Endodermal cell (in vitro differentiated cells): ENCODE measurements around the gene SSR3. TPM values are rescaled to one million over a fixed set of nuclear protein-coding genes. Genes with fewer than 3 reads are reported as not detected.

Source experiments
- DNase-seq: peaks from one replicate; pipeline ENCODE4 v3.0.0-alpha.2; 2017
- H3K27ac ChIP-seq: 2 replicates; pipeline ENCODE4 v1.5.1; 2013; ENCODE audit warnings: mild to moderate bottlenecking, low read depth, low read length, moderate library complexity
- H3K27me3 ChIP-seq: 2 replicates; pipeline ENCODE4 v1.6.1; 2013; ENCODE audit warnings: mild to moderate bottlenecking, low read length, moderate library complexity; ENCODE audit not compliant: insufficient read depth, control insufficient read depth, poor library complexity, severe bottlenecking
- H3K36me3 ChIP-seq: 2 replicates; pipeline ENCODE4 v1.7.0; 2013; ENCODE audit warnings: mild to moderate bottlenecking, low read length, moderate library complexity; ENCODE audit not compliant: control insufficient read depth, insufficient read depth
- H3K4me1 ChIP-seq: one replicate; pipeline ENCODE4 v1.7.0; 2013; ENCODE audit warnings: low read length; ENCODE audit not compliant: control insufficient read depth, insufficient read depth
- H3K4me3 ChIP-seq: 2 replicates; pipeline ENCODE4 v1.5.1; 2013; ENCODE audit warnings: mild to moderate bottlenecking, low read length, moderate library complexity
- H3K9ac ChIP-seq: 2 replicates; pipeline ENCODE4 v1.6.1; 2013; ENCODE audit warnings: mild to moderate bottlenecking, low read length, moderate library complexity; ENCODE audit not compliant: poor library complexity, severe bottlenecking; ENCODE audit errors: extremely low read depth
- H3K9me3 ChIP-seq: 2 replicates; pipeline ENCODE4 v1.6.1; 2013; ENCODE audit warnings: mild to moderate bottlenecking, low read length, moderate library complexity; ENCODE audit not compliant: control insufficient read depth
- H3K27ac Mint-ChIP-seq: 2 replicates; pipeline ENCODE4 v1.8.0; 2020; ENCODE audit warnings: mixed read lengths
- H3K27me3 Mint-ChIP-seq: 2 replicates; pipeline ENCODE4 v1.8.0; 2021; ENCODE audit warnings: mild to moderate bottlenecking, mixed read lengths; ENCODE audit not compliant: insufficient read depth
- H3K36me3 Mint-ChIP-seq: 2 replicates; pipeline ENCODE4 v1.8.0; 2020; ENCODE audit warnings: low read depth, mixed read lengths
- H3K4me1 Mint-ChIP-seq: 2 replicates; pipeline ENCODE4 v1.8.0; 2020; ENCODE audit warnings: mixed read lengths
- H3K4me3 Mint-ChIP-seq: 2 replicates; pipeline ENCODE4 v1.8.0; 2020; ENCODE audit warnings: mild to moderate bottlenecking, moderate library complexity, mixed read lengths
- H3K9me3 Mint-ChIP-seq: 2 replicates; pipeline ENCODE4 v1.8.0; 2020; ENCODE audit warnings: mild to moderate bottlenecking, mixed read lengths
- WGBS, 2 experiments: methylation state at CpG; one replicate each; pipeline versions ENCODE4 v1.1.5 to v1.1.7; 2013; ENCODE audit warnings: missing lambda C conversion rate in 2 of 2, mixed read lengths in 1 of 2; ENCODE audit not compliant: insufficient coverage in 1 of 2, insufficient read length in 1 of 2; 5-methylcytosine and 5-hydroxymethylcytosine counted together
- total RNA-seq, 2 donors: library from RNA; stranded (reverse); fragmentation: NEBNext Ultra II Directional in 1 of 2; extraction: Animal tissue kit (Norgen Biotek cat#: 25700) in 1 of 2; gene quantifications; 2 replicates in 1 of 2; 3 replicates in 1 of 2; pipeline ENCODE4 v1.2.1, GENCODE V29; 2021
- TF ChIP-seq, protein P1 (sequence below): fragments of 200-600 bp; sonication (generic); conservative IDR thresholded peaks from 2 replicates; pipeline ENCODE4 v1.5.0; 2021; ENCODE audit warnings: antibody characterized with exemption, mild to moderate bottlenecking

SSR3 gene
- total RNA-seq, 2 donors from 2014 or later, result 187 to 200 TPM

DNA sequence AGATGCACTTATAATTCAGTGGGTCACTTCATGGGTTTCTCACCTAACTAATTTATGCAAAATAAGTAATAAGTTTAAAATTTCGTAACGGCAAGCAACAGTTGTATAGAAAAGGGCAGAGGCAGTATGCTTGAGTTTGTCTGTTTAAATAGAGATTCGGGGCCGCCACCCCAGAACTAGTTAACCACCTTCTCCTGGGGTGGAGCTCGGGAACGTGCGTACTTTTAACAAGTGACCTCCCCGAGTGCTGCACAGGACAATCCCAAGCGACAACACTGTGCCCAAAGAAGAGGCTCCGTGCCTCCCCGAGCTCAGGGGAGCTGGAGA lies 439 bp downstream of the SSR3 start:
- whole genome bisulfite sequencing, 2 experiments, result 0% methylated on average over 3 to 11 of the region's 11 CpGs
- Histone ChIP-seq H3K27me3 (no peaks in the 10 kb centered on the region), H3K9ac (peak overlapping the region; percentile 93), H3K9me3 (no peaks in the 10 kb centered on the region), H3K4me1 (no peaks in the 10 kb centered on the region), H3K27ac (peak overlapping the region; percentile 86), H3K4me3 (peak overlapping the region; percentile 88), H3K36me3 (peaks cover 38% of the 10 kb centered on the region)
- H3K36me3 Mint-ChIP-seq, result peaks cover 36% of the 10 kb centered on the region
- H3K27ac Mint-ChIP-seq, result peak overlapping the region; percentile 98
- H3K4me1 Mint-ChIP-seq, result peaks cover 9% of the 10 kb centered on the region
- TF ChIP-seq, protein P1, sequence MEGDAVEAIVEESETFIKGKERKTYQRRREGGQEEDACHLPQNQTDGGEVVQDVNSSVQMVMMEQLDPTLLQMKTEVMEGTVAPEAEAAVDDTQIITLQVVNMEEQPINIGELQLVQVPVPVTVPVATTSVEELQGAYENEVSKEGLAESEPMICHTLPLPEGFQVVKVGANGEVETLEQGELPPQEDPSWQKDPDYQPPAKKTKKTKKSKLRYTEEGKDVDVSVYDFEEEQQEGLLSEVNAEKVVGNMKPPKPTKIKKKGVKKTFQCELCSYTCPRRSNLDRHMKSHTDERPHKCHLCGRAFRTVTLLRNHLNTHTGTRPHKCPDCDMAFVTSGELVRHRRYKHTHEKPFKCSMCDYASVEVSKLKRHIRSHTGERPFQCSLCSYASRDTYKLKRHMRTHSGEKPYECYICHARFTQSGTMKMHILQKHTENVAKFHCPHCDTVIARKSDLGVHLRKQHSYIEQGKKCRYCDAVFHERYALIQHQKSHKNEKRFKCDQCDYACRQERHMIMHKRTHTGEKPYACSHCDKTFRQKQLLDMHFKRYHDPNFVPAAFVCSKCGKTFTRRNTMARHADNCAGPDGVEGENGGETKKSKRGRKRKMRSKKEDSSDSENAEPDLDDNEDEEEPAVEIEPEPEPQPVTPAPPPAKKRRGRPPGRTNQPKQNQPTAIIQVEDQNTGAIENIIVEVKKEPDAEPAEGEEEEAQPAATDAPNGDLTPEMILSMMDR, result no peak
- peak overlapping the region; percentile 95 for H3K4me3 Mint-ChIP-seq
- H3K27me3 Mint-ChIP-seq, result no peaks in the 10 kb centered on the region
- DNase-seq, result no peak
- no peaks in the 10 kb centered on the region for H3K9me3 Mint-ChIP-seq

DNA sequence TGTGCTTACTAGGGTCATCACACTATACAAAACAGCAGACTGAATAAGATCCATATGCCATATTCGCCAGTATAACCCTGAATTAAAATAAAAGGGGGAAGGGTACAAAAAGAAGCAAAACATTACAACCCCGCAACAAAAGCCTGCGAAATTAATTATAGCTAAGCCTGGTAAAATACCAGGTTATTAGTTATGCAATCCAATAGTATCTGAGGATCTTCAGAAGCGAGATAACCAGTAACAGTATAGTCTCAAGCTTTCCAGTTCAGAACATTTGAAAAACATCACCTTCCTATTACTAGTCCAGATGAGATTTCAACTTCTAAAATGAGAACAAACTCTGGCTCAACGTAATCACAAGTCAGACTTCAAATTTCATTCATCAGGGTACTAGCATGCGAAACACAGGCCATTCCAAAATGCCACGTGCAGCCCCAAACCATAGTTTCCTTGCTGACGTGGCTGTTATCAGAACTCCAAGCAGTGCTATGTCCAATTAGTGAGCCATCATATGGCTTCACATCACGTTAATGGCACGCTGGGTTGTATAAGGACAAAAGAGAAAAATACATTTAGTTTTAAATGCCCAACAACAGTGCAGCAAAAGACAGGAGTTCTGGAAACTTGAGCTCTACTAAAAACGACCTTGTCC lies 1.1 kb downstream of the SSR3 start:
- peak; percentile 49 for DNase-seq

DNA sequence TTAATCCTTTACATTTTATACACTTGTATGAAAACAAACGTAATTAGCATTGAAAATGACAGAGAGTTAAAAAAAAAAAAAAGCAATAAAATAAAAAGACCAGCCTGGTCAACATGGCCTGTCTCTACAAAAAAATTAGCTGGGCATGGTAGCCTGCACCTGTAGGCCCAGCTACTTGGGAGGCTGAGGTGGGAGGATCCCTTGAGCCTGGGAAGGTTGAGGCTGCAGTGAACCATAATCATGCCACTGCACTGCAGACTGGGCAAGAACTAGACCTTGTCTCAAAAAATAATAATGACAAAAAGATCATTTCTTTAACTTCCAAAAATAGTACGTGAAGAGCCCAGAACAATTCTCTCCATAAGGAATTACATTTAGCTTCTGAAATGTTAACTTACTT lies 1.9 kb downstream of the SSR3 start:
- Histone ChIP-seq H3K9me3 (no peaks in the 10 kb centered on the region), H3K4me3 (peak overlapping the region; percentile 88), H3K27me3 (no peaks in the 10 kb centered on the region), H3K4me1 (no peaks in the 10 kb centered on the region), H3K27ac (no peak overlapping the region), H3K36me3 (peaks cover 53% of the 10 kb centered on the region), H3K9ac (peak overlapping the region; percentile 93)
- Mint-ChIP-seq H3K4me3 (peak overlapping the region; percentile 95), H3K9me3 (no peaks in the 10 kb centered on the region), H3K27ac (no peak overlapping the region), H3K27me3 (no peaks in the 10 kb centered on the region), H3K36me3 (peaks cover 50% of the 10 kb centered on the region), H3K4me1 (peaks cover 9% of the 10 kb centered on the region)
- no peak for DNase-seq
- TF ChIP-seq, protein P1, result no peak
- WGBS, 2 experiments, result 88 to 90% methylated on average over 2 of the region's 2 CpGs

More for the DNA sequence above, 1.1 kb downstream of the SSR3 start:
- peak overlapping the region; percentile 88 for H3K4me3 ChIP-seq
- peaks cover 44% of the 10 kb centered on the region for H3K36me3 ChIP-seq
- H3K4me1 ChIP-seq, result no peaks in the 10 kb centered on the region
- no peaks in the 10 kb centered on the region for H3K9me3 Mint-ChIP-seq
- H3K27ac Mint-ChIP-seq, result peak overlapping the region; percentile 98
- H3K27me3 Mint-ChIP-seq, result no peaks in the 10 kb centered on the region
- peaks cover 42% of the 10 kb centered on the region for H3K36me3 Mint-ChIP-seq
- no peaks in the 10 kb centered on the region for H3K27me3 ChIP-seq
- WGBS, 2 experiments, result 33 to 50% methylated on average over 6 to 11 of the region's 11 CpGs
- H3K9me3 ChIP-seq, result no peaks in the 10 kb centered on the region
- no peak overlapping the region for H3K27ac ChIP-seq
- H3K9ac ChIP-seq, result peak overlapping the region; percentile 93
- TF ChIP-seq, protein P1, result no peak
- H3K4me1 Mint-ChIP-seq, result peaks cover 9% of the 10 kb centered on the region
- H3K4me3 Mint-ChIP-seq, result peak overlapping the region; percentile 95
